IMR-90 (cell line): ENCODE results near the gene PROB1.
"Not testable (repeated sequence)": the region's sequence is repeated elsewhere in the genome, so short reads cannot be mapped to it uniquely, and the experiment has no call there.

Source experiments
- CTCF ChIP-seq: conservative IDR thresholded peaks from 2 replicates; pipeline ENCODE4 v1.5.1; 2012; ENCODE audit warnings: mild to moderate bottlenecking, low read depth, low read length, improper control_type of control experiment
- ELK1 ChIP-seq: fragments of 150-350 bp; IDR thresholded peaks from 2 replicates; pipeline ENCODE4 v1.6.1; 2016; ENCODE audit warnings: low read depth, mild to moderate bottlenecking, low read length, moderate library complexity, borderline replicate concordance

GRCh38 chr5:139345442-139345841 is 49.5 kb downstream of the PROB1 start:
- TF ChIP-seq CTCF, ELK1: not testable (repeated sequence)
